ENCODE data around the gene TMEM190.

DNA sequence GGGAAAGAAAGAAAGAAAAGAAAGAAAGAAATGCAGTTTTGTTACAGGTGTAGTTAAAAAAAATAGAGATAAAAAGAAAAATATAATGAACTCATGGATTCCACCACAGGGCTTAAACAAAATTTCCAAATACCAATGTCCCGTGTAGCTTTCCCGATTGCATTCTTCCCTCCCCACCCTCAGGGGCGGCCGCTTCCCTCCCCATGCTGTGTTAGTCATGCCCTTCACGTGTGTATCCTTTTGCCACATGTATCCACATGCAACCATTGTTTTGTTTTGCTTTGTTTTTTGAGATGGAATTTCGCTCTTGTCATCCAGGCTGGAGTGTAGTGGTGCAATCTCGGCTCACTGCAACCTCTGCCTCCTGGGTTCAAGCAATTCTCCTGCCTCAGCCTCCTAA, 40.5 kb upstream of the TMEM190 start:
- TF ChIP-seq, protein P1, sequence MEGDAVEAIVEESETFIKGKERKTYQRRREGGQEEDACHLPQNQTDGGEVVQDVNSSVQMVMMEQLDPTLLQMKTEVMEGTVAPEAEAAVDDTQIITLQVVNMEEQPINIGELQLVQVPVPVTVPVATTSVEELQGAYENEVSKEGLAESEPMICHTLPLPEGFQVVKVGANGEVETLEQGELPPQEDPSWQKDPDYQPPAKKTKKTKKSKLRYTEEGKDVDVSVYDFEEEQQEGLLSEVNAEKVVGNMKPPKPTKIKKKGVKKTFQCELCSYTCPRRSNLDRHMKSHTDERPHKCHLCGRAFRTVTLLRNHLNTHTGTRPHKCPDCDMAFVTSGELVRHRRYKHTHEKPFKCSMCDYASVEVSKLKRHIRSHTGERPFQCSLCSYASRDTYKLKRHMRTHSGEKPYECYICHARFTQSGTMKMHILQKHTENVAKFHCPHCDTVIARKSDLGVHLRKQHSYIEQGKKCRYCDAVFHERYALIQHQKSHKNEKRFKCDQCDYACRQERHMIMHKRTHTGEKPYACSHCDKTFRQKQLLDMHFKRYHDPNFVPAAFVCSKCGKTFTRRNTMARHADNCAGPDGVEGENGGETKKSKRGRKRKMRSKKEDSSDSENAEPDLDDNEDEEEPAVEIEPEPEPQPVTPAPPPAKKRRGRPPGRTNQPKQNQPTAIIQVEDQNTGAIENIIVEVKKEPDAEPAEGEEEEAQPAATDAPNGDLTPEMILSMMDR (IDR thresholded peaks at IDR 0.05): no peak
- no peak for TF ChIP-seq POLR2A (IDR thresholded peaks at IDR 0.05)
